HG03064 (cell line): ENCODE data around the gene APLP2.
"Not testable (repeated sequence)": the region's sequence is repeated elsewhere in the genome, so short reads cannot be mapped to it uniquely, and the experiment has no call there.

ENCODE experiments used
- ATAC-seq: cut with Tn5 transposase; IDR thresholded peaks from one replicate; pipeline ENCODE4 v1.9.1; 2021; ENCODE audit warnings: low read depth; ENCODE audit not compliant: unreplicated experiment

APLP2 gene

DNA sequence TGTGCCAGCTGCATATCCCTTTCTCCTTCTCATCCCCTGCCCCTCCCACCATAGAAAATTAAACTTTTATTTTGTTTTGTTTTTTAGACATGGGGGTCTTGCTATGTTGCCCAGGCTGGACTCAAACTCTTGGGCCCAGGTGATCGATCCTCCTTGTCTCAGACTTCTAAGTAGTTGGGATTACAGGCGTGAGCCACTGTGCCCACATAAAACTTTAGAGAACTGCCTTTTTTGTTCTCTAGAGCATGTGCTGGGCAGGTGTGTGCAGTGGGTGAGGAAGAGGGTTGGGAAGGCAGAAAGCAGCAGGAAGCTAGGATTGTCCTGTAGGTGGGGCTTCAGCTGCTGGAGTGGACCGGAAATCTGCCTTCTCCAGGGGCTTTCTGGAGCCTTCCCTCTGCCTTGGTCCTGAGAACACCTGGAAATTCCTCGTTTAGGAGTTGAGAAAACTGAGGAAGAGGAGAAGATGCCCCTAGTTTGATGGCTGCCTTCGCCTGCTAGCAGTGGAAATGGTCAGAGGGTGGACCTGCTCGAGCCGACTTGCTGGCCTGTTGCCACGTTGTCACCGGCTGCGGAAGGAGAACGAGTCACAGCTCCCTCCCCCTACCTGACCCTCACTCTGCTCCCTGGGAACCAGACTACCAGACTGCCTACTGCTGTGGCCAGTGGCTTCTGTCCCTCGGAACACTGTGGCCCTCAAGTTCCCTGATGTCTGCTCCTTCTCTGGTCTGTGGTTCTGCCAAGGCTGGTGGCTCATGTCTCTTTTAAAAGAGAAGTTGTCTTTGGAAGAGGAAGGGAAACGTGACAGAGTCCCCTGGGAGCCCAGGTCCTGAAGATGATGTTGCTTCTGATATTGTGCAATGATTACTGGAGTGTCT, 93.9 kb downstream of the APLP2 start:
- ATAC-seq, result no peak

DNA sequence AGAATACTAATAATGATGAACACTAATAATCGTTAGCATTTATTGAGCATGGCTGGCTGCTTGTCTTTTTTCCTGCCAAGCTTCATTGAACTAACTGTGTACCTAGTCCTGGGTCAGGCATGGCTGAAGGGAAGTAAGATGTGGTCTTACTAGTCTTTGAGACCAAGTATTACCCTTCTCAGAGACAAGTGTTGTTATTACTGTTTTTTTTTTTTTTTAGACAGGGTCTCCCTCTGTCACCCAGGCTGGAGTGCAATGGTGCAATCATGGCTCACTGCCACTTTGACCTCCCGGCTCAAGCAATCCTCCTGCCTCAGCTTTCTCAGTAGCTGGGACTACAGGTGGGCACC, 94.5 kb downstream of the APLP2 start:
- ATAC-seq, result no peak

DNA sequence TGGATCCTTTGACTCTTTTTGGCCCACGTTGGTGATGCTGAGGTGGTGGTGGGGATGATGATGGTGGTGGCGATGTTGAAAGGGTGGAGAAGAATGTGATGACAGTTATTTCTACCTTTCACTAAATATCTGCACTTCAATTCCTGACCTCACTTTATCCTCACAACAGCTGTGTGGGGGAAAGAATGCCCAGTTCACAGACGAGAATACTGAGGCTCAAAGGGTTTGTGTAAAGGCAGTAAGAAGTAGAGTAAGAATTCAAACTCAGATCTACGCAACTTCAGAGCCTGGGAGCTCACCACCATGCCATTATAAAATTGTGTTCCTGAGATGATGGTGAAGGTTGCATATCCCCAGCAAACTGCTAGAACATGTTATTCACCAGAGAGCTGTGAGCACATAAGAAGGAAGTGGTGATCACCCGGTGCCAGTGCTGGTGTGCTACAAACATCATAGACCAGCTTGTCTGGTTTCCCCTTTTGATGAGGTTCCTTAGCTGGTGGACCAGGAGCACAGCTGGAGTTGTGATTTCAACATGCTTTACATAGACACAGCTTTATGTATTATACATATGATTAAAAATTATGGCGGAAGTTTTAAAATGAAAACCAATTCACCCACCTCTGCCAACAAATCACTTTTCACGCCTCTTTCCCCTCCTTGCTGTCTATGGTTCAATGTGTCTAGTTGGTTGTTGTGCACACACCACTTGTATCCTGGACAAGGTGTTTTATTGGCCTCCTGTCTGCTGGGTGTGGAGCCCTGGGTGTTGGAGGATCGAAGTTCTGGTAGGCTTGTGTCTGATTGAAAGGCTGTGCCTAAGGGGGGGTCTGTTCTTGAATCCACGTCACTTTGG, 96.1 kb downstream of the APLP2 start:
- no peak for ATAC-seq

DNA sequence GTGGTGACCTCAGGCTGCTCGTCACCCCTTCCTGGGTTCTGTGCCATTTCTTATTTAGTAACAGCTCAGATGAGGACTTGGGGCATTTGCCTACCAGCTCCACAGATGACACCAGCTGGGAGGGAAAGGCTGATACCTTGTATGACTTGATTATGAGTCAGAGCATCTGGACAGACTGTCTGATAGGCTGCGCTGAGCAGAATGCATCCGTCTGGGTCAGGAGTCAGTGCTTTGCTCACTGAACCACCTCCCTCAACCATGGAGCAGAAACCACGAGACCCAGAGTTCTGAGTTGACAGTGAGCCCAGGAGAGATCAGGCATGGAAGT, 96.7 kb downstream of the APLP2 start:
- no peak for ATAC-seq

DNA sequence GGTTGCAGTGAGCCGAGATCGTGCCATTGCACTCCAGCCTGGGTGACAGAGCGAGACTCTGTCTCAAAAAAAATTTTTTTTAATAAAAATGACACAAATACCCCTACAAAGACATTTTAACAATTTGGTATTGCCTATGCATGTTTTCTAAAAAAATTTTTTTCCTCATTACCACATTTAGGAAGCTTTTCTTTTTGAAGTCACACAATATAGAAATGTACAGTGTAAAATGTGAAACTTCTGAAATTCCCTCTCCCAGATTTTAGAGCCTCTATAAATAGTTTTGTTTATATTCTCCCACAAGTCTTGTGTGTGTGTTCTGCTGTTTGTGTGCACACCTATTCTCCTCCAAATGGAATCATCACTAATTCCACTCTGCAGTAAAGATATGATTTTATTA, 97.5 kb downstream of the APLP2 start:
- ATAC-seq, result no peak

DNA sequence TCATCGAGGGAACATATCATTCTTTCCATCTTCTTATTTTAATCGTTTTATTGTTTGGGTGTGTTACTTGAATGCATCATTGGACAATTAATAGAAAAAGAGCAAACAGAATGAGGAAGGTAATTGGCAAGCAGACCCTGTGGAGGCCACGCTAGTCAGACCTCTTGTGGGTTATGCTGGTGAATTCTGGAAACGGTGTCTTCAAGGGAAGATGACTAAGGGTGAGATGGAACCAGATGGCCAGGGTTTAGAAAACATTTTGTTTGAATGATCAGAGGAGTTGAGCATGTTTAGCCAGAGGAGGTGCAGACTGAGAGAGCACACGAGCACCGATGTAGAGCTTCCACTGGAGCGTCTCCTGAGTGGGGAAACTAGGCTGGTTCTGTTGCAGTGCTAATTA, 98.4 kb downstream of the APLP2 start:
- ATAC-seq, result no peak

DNA sequence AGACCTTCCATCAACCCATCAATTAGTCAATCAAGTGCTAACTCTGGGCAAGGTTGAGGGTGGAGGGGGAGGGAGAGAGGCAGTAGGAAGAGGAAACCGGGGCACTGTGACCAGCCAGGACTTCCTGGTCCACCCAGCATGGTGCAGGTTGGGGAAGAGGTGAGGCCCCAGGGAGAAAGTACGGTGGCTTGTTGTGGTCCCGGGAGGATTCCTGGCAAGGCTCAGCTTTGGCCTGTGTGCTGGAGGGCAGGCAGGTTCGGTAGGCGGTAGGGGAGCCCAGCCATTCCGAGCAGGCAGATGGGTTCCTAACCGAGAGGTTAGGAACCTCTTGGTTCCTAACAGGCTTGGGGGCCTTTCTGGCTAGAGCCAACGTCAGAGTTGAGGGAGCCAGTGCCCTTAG, 100.7 kb downstream of the APLP2 start:
- no peak for ATAC-seq

DNA sequence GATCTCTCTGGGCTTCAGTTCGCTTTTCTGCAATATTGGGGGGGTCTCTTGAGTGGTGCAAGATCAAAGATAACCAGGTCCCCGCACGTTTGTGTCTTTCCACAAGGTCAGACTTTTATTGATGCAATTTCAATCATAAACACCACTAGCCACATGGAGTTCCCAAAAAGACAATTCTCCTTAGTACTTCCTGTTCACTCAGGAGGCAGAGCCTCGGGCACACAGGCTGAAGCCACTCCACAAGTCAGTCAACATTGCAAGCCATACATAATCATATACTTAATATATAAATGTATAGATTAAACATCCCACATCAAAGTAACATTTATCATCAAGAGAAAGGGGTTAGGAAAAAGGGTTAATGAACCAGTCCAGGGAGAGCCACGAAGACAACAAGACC, 101.8 kb downstream of the APLP2 start:
- ATAC-seq, result no peak

DNA sequence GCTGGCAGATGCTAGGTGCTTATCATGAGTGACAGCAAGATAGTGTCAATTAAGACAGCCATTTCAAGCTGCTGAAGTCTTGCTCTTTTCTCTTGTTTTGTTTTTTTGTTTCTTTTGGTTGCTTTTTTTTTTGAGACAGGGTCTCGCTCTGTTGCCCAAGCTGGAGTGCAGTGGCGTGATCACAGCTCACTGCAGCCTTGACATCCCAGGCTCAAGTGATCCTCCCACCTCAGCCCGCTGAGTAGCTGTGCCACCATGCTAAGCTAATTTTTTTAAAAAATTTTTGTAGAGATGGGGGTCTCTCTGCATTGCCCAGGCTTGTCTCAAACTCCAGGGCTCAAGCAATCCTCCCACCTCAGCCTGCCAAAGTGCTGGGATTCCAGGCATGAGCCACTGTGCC, 102.3 kb downstream of the APLP2 start:
- ATAC-seq, result not testable (repeated sequence)

DNA sequence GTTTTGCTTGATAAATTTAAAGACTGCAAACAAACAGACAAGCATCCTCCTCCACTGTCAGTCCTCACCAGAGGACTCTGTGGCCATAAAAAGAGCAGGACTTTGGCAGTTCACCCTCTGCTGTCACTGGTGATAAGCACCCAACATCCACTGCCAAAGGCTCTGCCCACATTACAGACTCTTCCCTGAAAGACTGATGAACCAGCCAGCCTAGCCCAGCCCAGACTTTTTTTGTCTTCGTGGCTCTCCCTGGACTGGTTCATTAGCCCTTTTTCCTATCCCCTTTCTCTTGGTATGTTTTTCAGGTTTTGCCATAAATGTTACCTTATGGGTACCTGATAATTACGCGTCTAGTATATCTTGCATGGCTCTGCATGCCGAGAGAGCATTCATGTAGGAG, 104.9 kb downstream of the APLP2 start:
- ATAC-seq, result no peak

DNA sequence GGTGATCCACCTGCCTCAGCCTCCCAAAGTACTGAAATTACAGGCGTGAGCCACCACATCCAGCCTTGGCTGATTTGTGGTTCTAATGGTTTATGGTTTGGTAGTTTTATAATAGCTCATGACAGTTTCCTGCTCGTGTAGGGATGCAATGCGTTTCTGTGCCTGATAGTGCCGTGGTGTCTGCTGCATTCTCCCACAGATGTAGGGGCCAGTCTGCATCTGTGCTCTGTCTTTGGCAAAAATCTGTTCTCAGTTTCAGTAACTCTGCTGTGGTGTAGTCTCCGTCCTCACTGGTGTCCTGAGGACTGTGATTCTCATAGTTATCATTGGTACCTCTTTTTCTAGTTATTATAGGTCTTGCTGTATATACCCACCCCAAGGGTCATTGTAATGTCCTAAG, 106.2 kb downstream of the APLP2 start:
- ATAC-seq, result no peak

DNA sequence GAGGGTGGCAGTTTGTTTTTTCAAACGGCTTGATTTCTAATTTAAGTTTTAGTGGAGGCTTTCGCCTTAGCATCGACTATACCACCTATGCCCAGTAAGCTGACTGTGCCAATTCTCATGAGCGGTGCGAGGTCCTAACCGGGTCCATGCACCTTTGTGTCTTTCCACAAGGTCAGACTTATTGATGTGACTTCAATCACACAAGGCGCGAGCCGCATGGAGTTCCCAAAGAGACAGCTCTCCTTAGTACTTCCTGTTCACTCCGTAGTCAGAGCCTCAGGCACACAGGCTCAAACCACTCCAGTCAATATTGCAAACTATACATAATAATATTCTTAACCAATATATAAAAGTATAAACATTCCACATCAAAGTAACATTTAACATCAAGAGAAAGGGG, 108.1 kb downstream of the APLP2 start:
- no peak for ATAC-seq

DNA sequence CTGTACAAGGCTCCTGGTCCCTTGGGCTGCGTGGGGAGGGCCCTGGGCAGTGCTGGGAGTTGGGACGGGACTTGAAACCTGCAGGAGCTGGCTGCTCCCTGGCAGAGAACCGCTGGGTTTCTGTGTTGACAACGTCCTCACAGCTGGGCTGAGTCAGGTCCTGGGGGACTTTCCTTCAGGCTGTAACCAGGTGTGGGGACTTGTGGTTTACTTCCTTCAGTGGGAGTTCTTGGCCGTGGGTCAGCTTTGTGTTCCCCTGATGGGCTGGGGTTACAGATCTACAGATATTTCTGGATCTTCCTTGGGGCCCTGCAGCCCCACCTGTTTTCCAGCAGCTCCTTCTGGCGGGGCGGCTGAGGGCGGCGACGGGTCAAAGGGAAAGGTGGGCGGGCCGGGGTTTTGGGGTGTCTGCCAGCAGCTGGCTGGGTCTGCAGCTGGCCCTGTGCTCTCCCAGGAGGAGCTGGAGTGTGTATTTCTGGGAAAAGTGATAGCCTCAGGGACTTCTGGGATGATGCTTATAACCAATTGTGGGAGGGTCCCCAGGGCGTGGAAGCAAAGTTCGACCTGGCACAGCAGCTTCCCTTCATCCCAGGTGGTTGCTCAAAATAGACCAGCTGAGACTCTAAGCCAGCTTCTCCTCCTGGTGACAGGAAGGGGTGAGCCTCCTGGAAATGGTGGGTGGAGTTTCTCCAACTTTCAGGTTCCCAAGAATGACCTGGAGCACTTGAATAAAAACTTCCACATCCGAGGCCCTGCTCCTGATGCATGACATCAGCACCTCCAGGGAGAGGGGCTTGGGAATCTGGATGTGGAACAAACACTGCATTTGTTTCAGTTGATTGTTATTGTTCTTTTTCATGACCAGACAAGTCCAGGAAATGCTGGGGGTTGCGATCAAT, 109.0 kb downstream of the APLP2 start:
- no peak for ATAC-seq

DNA sequence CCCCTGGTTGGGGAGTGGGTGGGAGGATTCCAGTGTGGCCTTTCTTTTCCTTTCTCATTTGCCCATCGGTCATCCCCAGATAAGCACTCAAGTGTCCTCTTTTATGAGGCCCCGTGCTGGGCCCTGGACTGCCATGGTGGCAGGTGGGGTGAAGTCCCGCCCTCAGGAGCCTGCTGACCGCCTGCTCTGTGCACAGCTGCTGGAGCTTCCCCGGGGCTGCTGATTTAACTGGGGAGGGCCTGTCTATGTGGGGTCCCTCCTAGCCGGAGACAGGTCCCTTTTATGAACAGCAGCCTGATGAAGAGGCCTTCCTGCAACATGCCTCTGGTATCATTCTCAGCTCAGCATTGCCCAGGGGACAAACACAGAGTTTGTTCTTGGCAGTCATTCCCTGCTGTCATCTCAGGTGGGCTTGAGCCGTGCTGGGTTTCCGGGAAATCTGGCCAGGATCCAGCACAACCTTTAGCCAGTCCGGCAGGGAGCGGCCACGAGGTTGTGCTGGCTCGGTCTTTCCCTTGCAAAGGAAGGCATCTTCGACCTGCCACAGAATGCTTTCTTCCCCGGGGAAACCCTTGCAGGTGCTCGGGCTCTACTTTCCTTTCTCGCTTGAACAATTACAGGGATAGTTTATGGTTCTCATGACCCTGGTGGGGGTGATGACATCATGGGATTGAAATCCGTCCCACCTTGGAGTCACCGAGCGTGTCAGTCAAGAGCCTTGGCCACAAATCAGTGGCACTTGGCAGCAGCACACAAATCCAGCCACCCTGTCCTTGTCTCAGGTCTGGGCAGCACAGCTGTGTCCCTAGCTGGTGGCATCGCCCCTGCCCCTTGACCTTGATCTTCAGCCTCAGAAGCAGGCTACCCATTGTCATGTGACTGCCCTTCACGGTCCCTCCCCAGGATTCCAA, 110.0 kb downstream of the APLP2 start:
- ATAC-seq, result no peak

DNA sequence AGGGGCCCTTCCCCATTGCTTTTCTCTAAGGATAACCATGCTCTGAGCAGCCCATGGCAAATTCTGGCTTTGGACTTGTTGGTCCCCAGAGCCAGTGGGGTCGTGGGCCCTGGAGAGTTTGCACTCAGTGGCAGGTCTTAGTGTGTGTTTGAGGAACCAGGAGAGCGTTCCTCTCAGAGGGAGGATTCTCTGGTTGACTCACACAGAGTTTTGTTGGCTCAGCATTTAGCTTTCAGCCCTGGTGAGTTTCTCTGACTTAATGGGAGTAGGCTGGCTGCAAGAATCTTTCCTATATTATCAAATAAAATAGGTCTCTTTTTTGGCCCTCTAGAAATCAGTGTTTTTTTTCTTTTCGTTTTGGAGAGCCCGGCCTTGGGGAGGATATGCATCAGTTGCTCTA, 110.8 kb downstream of the APLP2 start:
- no peak for ATAC-seq

DNA sequence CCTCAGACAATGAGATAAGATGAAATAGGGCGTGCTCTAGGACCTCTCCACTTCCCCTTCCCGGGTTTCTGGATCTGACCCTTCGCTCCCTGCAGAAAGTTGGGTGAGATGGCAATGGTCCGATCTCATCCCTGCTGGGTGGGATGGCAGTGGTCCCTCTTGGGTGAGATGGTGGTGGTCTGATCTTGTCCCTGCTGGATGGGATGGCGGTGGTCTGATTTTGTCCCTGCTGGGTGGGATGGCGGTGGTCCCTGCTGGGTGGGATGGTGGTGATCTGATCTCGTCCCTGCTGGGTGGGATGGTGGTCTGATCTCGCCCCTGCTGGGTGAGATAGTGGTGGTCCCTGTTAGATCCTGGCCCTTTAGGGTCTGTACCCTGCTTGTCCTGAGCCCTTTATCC, 111.2 kb downstream of the APLP2 start:
- ATAC-seq, result no peak

DNA sequence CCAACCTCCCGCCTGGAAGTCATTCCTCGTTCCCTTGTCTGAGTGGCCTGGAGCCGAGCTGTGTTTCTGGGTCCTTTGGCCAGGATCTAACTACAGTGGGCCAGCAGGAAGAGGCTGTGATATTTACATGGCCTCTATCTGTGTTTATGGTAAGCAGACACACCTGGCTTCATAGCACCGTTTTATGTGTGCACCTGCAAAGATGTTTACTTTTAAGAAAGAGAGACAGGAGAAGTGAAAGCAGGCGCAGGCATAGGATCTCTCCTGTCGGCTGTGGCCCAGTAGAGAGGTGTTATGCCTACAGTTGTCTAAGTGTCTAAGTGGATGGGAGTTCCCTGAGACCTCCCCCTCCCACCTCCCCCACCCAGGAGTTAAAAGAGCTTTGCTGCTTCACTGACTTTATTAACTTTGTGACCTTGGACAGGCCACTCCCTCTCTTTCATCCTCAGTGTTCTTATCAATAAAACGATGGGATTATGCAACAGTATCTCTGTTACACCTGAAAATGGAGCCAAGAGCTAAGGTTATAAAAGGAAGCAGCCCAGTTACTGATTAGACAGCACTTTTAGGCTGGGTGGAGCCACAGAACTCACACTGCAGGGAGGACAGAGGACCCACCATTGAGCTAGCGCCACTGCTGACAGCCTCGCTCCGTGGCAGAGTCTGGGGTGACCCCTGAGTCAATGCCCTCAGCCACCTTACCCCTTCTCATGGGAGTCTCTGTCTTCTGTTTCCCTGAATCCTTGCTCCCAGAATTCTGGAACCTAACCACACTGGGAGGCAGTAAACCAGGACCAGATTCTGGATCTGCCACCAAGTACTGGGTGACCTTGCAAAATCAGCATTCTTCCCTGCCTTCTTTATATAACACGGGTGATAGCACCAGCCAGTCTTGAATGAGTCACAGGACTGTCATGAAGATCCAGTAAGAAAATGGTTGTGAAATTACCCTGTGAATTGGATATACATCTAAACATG, 111.9 kb downstream of the APLP2 start:
- ATAC-seq, result no peak

DNA sequence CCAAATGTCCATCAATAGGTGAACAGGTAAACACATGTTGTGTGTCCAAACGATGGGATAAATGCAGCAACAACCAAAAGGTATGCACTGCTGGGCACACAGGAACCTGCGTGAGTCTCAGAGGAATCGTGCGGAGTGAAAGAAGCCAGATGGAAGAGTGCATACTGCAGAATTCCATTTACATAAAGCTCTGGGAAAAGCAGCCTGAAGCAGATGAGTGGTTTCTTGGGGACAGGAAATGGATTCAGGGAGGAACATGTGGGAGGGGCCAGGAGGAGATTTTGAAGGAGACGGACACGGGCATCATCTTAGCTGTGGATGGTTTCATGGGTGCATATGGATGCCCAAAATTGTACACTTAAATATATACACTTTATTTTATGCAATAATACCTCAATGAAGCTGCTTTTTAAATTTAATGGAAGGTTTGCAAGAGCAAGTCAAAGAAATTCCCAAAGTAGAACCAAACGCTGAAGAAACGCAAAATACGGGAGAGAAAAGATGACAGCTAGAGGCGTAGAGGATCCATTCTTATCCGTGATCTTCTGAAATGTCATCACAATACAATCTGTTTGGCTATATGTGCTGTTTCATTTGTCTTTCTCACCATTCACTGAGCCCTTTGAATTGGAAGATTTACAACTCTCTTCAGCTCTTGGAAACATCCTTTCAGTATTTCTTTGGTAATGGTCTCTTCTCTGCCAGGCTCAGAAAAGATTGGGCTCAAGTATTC, 114.3 kb downstream of the APLP2 start:
- ATAC-seq, result no peak
